GM18861 (cell line): ENCODE measurements around the gene LPAR2.
A peak's percentile ranks its signal among the peaks of the same experiment; 100 is the strongest.
"Not testable (repeated sequence)": the region's sequence is repeated elsewhere in the genome, so short reads cannot be mapped to it uniquely, and the experiment has no call there.

Experiments
- ATAC-seq: cut with Tn5 transposase; IDR thresholded peaks from one replicate; pipeline ENCODE4 v1.9.1; 2021; ENCODE audit not compliant: unreplicated experiment

The LPAR2 gene

DNA sequence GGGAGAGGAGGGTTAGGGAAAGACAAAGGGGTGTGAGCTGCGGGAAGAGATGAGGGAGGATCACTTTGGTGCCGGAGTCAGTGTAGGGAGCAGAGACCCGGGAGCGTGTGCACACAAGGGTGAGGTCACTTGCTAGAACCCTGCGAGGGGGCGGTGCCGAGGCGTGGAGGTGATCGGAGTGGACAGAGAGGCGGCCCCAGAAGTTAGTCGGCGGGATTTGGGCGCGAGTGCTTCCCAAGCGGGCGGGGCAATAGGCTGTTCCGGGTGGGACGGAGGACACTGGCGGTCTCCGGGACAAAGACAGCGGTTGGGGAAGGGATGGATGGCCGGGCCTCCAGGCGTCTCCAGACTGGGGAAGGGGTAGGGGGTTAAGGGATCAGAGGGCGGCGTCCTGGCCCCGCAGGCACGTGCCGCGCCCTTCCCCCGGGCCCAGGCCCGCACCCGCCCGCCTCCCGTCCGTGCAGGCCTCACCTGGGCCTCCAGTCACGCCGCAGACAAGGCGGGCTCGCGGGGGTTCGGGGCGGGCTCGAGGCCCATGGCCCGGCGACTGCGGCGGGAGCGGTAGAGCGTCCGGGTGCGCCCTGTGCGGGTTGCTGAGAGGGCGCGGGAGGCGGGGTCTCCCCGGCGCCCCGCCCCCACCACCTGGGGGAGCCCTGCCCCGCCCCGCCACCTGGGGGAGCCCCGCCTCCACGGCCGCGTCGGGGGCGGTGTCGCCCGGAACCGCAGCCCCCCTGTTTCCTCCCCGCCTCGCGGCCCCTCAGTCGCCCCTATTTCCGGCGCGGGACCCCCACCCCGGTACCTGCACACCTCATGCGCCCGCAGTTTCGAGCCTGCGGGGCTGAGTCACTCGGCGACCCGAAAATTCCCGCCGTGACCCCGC is at the start of gene LPAR2:
Gene LPAR2 (minus strand): TSS at position 600 of the 880 bp plus-strand sequence. CDS start 945 bp downstream, outside the sequence.
- no peak for ATAC-seq

GRCh38 chr19:19677579-19677978 is 49.6 kb upstream of the LPAR2 start:
- ATAC-seq = no peak

DNA sequence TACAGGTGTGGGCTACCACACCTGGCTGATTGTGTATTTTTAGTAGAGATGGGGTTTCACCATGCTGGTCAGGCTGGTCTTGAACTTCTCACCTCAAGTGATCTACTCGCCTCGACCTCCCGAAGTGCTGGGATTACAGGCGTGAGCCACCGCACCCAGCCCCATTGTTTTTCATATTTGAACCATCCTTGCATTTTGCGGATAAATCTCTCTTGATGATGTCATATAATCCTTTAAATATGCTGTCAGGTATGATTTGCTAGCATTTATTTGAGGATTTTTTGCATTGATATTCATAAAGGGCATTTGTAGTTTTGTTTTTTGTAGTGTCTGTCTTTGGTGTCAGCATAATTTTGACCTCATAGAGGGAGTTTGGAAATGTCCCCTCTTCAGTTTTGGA is 46.3 kb upstream of the LPAR2 start:
- no peak for ATAC-seq

DNA sequence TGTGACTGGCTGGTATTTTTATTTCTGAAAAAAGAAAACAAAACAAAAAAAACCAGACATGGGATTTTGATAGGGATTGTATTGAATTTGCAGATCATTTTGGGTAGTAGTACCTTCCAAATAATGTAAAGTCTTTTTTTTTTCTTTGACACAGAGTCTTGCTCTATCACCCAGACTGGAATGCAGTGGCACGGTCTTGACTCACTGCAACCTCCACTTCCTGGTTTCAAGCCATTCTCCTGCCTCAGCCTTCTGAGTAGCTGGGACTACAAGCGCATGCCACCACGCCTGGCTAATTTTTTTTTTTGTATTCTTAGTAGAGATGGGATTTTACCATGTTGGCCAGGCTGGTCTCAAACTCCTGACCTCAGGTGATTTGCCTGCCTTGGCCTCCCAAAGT is 44.8 kb upstream of the LPAR2 start:
- no peak for ATAC-seq

DNA sequence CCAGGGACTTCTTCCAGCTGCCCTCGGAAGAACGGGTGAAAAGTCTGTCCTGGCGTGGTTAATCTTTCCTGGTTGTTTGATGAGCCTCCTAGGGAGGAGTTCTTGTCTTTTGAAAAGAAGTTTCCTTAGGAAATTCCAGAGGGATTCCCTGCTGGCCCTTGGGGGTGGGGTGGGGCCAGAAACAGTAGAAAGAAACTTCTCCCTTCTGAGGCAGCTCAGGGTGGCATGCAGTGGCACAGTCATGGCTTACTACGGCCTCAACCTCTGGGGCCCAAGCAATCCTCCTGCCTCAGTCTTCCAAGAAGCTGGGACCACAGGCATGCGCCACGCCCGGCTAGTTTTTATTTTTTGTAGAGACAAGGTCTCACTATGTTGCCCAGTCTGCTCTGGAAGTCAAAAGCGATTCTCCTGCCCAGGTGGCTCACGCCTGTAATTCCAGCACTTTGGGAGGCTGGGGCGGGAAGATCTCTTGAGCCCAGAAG is 42.1 kb upstream of the LPAR2 start:
- ATAC-seq = no peak

- ATAC-seq = peak; percentile 52
These were observed 40.4 kb upstream of the LPAR2 start, which contains the start of gene ZNF101 for GRCh38 chr19:19668230-19669012. ZNF101 (plus strand) TSS chr19:19668839; CDS start chr19:19668964, 125 bp downstream.

GRCh38 chr19:19665420-19665948 is 37.5 kb upstream of the LPAR2 start:
- ATAC-seq = not testable (repeated sequence)

GRCh38 chr19:19663256-19664120 is 35.5 kb upstream of the LPAR2 start, which contains the start of gene ATP13A1:
ATP13A1 (minus strand) TSS chr19:19663676; CDS start chr19:19663666, 10 bp downstream.
- peak; percentile 66 for ATAC-seq

- no peak for ATAC-seq
These were observed 34.8 kb upstream of the LPAR2 start for GRCh38 chr19:19662871-19663255.

- no peak for ATAC-seq
These were observed 34.3 kb upstream of the LPAR2 start for GRCh38 chr19:19662344-19662743.

DNA sequence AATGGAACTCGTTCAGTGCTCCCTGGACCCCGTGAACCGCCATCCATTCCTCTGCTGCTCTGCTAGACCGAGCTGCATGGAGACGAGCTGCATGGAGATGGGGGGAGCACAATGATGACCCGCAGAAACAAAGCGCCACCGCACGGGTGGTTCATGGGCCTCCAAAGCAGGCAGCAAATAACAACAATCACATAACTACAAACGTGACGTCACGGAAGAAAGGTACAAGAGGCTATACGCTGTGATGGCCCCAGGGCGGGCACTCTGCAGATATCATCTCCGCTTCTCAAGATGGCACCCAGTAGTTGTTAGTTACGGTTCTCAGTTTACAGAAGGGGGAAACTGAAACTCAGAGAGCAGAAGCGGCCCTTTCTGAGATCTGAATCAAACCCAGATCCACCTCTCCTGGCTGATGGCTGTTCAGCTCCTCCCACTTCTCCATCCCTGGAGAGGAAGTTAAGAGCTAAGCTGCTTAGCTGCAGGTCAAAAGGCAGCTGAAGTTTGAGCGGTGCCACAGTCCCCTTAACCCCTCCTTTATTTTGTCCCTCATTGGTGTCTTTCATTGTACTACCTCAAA is 33.7 kb upstream of the LPAR2 start:
- ATAC-seq = no peak

- no peak for ATAC-seq
These were observed 33.2 kb upstream of the LPAR2 start for GRCh38 chr19:19661141-19661674.

GRCh38 chr19:19659646-19660245 is 31.7 kb upstream of the LPAR2 start:
- ATAC-seq = no peak

DNA sequence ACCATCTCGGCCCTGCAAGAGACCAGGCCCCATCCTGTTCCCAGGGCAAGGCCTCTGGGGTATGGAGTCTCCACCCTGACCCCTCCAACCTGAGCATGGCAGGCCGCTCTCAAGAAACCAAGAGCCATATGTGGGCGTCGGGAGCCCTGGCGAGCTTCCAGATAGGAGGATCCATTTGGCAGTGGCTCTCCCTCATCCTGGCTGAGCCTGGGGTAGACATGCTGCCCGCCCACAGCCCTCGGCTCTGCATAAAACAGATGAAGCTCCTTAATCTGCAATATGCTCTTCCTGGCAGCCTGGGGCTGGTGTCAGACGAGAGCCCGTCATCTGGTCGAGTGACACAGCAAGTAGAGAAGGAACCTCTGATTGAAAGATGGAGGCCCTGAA is 29.4 kb upstream of the LPAR2 start:
- no peak for ATAC-seq

DNA sequence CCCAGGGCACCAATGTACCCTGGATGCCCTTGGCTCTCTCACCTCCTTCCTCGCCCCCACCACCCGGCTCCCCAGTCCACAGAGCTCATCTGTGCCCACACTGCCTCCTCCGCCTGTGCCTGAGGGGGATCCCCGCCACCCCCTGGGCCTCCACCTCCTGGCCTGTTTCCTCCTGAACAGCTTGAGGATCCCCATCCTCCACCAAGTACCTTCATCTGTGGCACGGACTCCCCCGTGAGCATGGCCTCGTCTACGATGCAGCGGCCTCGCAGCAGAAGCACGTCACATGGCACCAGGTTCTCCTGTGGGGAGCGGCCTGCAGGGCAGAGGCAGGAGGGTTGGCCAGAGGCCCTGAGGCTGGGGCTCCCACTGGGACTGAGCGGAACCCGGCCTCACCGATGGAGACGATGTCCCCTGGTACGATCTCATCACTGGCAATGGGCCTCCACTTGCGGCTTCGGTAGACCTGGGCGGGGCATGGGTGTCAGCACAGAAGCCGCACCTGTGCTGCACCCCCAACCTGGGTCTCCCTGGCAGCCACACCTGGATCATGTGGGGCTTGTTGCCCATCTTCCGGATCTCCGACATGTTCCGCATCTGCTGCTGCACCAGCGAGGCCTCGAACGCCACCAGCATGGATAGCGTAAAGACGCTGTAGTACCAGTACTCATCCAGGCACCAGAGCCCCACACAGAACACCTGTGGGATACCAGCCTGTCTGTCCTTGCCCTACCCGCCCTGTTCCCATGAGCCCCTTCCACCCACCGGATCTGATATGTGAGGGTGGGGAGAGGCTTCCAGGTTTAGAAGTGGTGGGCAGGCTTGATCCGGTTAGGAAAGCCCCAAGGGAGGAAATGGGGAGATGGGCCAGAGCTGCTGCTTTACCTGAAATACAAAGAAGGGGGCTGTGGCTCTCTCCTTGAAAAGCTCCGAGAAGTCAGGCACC is 28.7 kb upstream of the LPAR2 start:
- ATAC-seq = no peak

DNA sequence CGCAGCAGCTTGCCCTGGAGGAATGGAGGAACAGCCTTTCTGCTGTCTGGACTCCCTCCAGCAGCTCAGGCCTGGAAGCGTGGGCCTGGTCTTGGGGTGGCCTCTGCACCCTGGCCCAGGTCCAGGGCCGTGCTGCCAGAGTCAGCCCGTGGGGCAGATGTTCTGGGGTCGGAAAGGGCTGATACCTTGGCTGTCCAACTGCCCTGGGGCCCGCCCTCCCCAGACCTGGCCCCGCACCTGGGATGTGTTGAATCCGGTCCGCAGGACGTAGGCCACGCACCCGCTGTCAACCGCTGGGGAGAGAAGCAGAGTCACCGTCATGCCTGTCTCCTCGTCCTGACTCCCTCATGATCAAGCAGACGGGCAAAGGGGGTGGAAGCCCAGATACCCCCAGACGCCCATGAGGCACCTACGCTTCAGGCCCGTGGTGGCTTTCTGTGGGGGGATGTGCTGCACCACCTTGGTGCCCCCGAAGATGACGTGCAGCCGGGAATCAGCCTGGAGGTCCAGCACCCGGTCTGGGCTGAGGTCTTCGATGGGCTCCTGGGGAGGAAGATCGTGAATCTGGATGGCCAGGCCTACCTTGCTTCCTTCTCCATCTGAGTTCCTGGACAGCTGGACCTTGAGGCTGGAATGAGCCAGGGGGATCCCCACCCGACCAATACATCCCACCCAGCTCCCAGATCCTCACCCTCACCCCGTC is 27.8 kb upstream of the LPAR2 start:
- no peak for ATAC-seq

- ATAC-seq = no peak
These were observed 27.1 kb upstream of the LPAR2 start for GRCh38 chr19:19655051-19655594.
